SK-N-SH (cell line): Measurements from ENCODE around the gene WARS2. TPM values are rescaled to one million over a fixed set of nuclear protein-coding genes. Genes with fewer than 3 reads are reported as not detected.

Experiments used
- CTCF ChIA-PET: fragments of 300-600, 350-600 bp; formaldehyde crosslinking; extraction: SDS; loops from one replicate; lab custom pipeline; 2021; lab: Yijun Ruan, JAX
- POLR2A ChIA-PET: fragments of 350-600 bp; sonication (Branson Sonifier 250); formaldehyde crosslinking; extraction: SDS; loops from one replicate; lab custom pipeline; 2020; ENCODE audit warnings: antibody characterized with exemption, inconsistent platforms; lab: Yijun Ruan, JAX
- DNase-seq: peaks from one replicate; pipeline ENCODE4 v3.0.0; 2012
- H2AFZ ChIP-seq: fragments of 200-600 bp; sonication (generic); 2 replicates; pipeline ENCODE4 v1.8.1; 2016; ENCODE audit warnings: antibody characterized with exemption, mild to moderate bottlenecking, low read depth
- H3F3A ChIP-seq: fragments of 200-600 bp; sonication (generic); replicated peaks from 2 replicates; pipeline ENCODE3; 2016; ENCODE audit warnings: antibody characterized with exemption, mild to moderate bottlenecking; ENCODE audit not compliant: insufficient read depth
- H3K27ac ChIP-seq, 2 experiments: fragments of 200-500 bp in 1 of 2; fragments of 200-600 bp in 1 of 2; sonication (Bioruptor generic) in 1 of 2; sonication (generic), shearing (Covaris generic) in 1 of 2; 2 replicates each; pipeline versions ENCODE4 v1.5.1 to v1.6.1; 2014 to 2016; ENCODE audit warnings: low read depth in 2 of 2, inconsistent platforms in 1 of 2, low read length in 1 of 2, mild to moderate bottlenecking in 1 of 2, mixed read lengths in 1 of 2
- H3K27me3 ChIP-seq: fragments of 200-600 bp; sonication (generic), shearing (Covaris generic); 2 replicates; pipeline ENCODE4 v1.6.1; 2016; ENCODE audit warnings: mixed run types; ENCODE audit not compliant: insufficient read depth
- H3K36me3 ChIP-seq, 2 experiments: fragments of 200-500 bp in 1 of 2; fragments of 200-600 bp in 1 of 2; sonication (Bioruptor generic) in 1 of 2; sonication (generic) in 1 of 2; replicated peaks in 1 of 2; 2 replicates each; pipeline versions ENCODE3 to v1.5.1; 2014 to 2016; ENCODE audit warnings: low read length in 1 of 2, mild to moderate bottlenecking in 1 of 2; ENCODE audit not compliant: insufficient read depth in 2 of 2, control insufficient read depth in 1 of 2
- H3K4me1 ChIP-seq, 2 experiments: fragments of 200-500 bp in 1 of 2; fragments of 200-600 bp in 1 of 2; sonication (Bioruptor generic) in 1 of 2; sonication (generic), shearing (Covaris generic) in 1 of 2; 2 replicates each; pipeline versions ENCODE4 v1.5.1 to v1.6.1; 2014 to 2016; ENCODE audit warnings: low read depth in 1 of 2, low read length in 1 of 2, mixed run types in 1 of 2; ENCODE audit not compliant: insufficient read depth in 2 of 2, control insufficient read depth in 1 of 2
- H3K4me2 ChIP-seq: fragments of 200-600 bp; sonication (generic), shearing (Covaris generic); 2 replicates; pipeline ENCODE4 v1.6.1; 2017; ENCODE audit warnings: mixed run types
- H3K4me3 ChIP-seq, 2 experiments: fragments of 200-500 bp in 1 of 2; fragments of 200-600 bp in 1 of 2; sonication (Bioruptor generic) in 1 of 2; sonication (generic), shearing (Covaris generic) in 1 of 2; 2 replicates each; pipeline versions ENCODE4 v1.5.1 to v1.8.1; 2014 to 2016; ENCODE audit warnings: low read depth in 2 of 2, inconsistent platforms in 1 of 2, low read length in 1 of 2, mild to moderate bottlenecking in 1 of 2, mixed read lengths in 1 of 2, moderate library complexity in 1 of 2
- H3K79me2 ChIP-seq: fragments of 200-600 bp; sonication (generic); 2 replicates; pipeline ENCODE4 v1.8.1; 2017; ENCODE audit warnings: mild to moderate bottlenecking; ENCODE audit not compliant: insufficient read depth
- H3K9ac ChIP-seq: fragments of 200-600 bp; sonication (generic); 2 replicates; pipeline ENCODE4 v1.6.1; 2017; ENCODE audit warnings: mixed run types
- H3K9me2 ChIP-seq: fragments of 200-600 bp; sonication (generic); 2 replicates; pipeline ENCODE4 v1.6.1; 2017; ENCODE audit warnings: mixed run types
- H3K9me3 ChIP-seq: fragments of 200-600 bp; sonication (generic); 2 replicates; pipeline ENCODE4 v1.6.1; 2017; ENCODE audit warnings: mixed run types, mild to moderate bottlenecking, moderate library complexity
- H4K20me1 ChIP-seq: fragments of 200-600 bp; sonication (generic); 2 replicates; pipeline ENCODE4 v1.6.1; 2017; ENCODE audit warnings: mild to moderate bottlenecking, mixed run types; ENCODE audit not compliant: insufficient read depth
- CHD2 ChIP-seq: fragments of 150-350 bp; IDR thresholded peaks from 2 replicates; pipeline ENCODE4 v1.6.1; 2018; ENCODE audit warnings: low read length; ENCODE audit not compliant: partially characterized antibody
- ELF1 ChIP-seq: IDR thresholded peaks from 2 replicates; pipeline ENCODE4 v1.4.0; 2012
- EZH2phosphoT487 ChIP-seq: fragments of 200-600 bp; sonication (generic); IDR thresholded peaks from 2 replicates; pipeline ENCODE4 v1.6.1; 2017; ENCODE audit warnings: low read depth, mixed run types, mild to moderate bottlenecking, antibody characterized with exemption, moderate library complexity, borderline replicate concordance
- FOSL2 ChIP-seq: IDR thresholded peaks from 2 replicates; pipeline ENCODE4 v1.4.0; 2012; ENCODE audit warnings: low read depth, mild to moderate bottlenecking, moderate library complexity, borderline replicate concordance
- FOXM1 ChIP-seq: IDR thresholded peaks from 2 replicates; pipeline ENCODE4 v1.4.0; 2012; ENCODE audit warnings: low read depth, mild to moderate bottlenecking
- IRF3 ChIP-seq: fragments of 150-350 bp; IDR thresholded peaks from 2 replicates; pipeline ENCODE4 v1.6.1; 2016; ENCODE audit warnings: mild to moderate bottlenecking, low read depth, low read length
- JUND ChIP-seq: IDR thresholded peaks from 2 replicates; pipeline ENCODE4 v1.4.0; 2012
- MAX ChIP-seq: IDR thresholded peaks from 2 replicates; pipeline ENCODE4 v1.4.0; 2012; ENCODE audit warnings: low read depth
- MEF2A ChIP-seq: IDR thresholded peaks from 2 replicates; pipeline ENCODE4 v1.4.0; 2012; ENCODE audit warnings: low read depth, borderline replicate concordance
- MXI1 ChIP-seq: IDR thresholded peaks from 2 replicates; pipeline ENCODE4 v1.6.1; 2012; ENCODE audit warnings: mild to moderate bottlenecking, low read depth, low read length, improper control_type of control experiment
- NFIC ChIP-seq: IDR thresholded peaks from 2 replicates; pipeline ENCODE4 v1.4.0; 2012; ENCODE audit warnings: borderline replicate concordance
- NRF1 ChIP-seq: IDR thresholded peaks from 2 replicates; pipeline ENCODE4 v1.6.1; 2012; ENCODE audit warnings: low read depth, mild to moderate bottlenecking, low read length
- POLR2AphosphoS5 ChIP-seq: IDR thresholded peaks from 2 replicates; pipeline ENCODE4 v1.6.1; 2012; ENCODE audit warnings: low read depth, low read length
- REST ChIP-seq: IDR thresholded peaks from 2 replicates; pipeline ENCODE4 v1.6.1; 2012; ENCODE audit warnings: mild to moderate bottlenecking, low read depth, low read length, moderate library complexity
- RXRA ChIP-seq: IDR thresholded peaks from 2 replicates; pipeline ENCODE4 v1.4.0; 2012; ENCODE audit warnings: low read depth, mild to moderate bottlenecking, borderline replicate concordance
- SIN3A ChIP-seq: IDR thresholded peaks from 2 replicates; pipeline ENCODE4 v1.6.1; 2012; ENCODE audit warnings: low read depth, mild to moderate bottlenecking, low read length, moderate library complexity, borderline replicate concordance
- SMC3 ChIP-seq: IDR thresholded peaks from 2 replicates; pipeline ENCODE4 v1.6.1; 2012; ENCODE audit warnings: low read depth, low read length, improper control_type of control experiment
- TAF1 ChIP-seq: IDR thresholded peaks from 2 replicates; pipeline ENCODE4 v1.6.1; 2012; ENCODE audit warnings: low read depth, mild to moderate bottlenecking, low read length, moderate library complexity, borderline replicate concordance
- USF1 ChIP-seq: IDR thresholded peaks from 2 replicates; pipeline ENCODE4 v1.4.0; 2012; ENCODE audit warnings: low read depth, borderline replicate concordance
- USF2 ChIP-seq: fragments of 150-350 bp; IDR thresholded peaks from 2 replicates; pipeline ENCODE4 v1.6.1; 2017; ENCODE audit warnings: antibody characterized with exemption, low read length, low read depth, borderline replicate concordance
- YY1 ChIP-seq: IDR thresholded peaks from 2 replicates; pipeline ENCODE4 v1.4.0; 2012; ENCODE audit warnings: low read depth, mild to moderate bottlenecking
- WGBS: methylation state at CpG from one replicate; pipeline ENCODE4 v1.1.6; 2017; ENCODE audit warnings: low lambda C conversion rate; 5-methylcytosine and 5-hydroxymethylcytosine counted together
- polyA plus RNA-seq, 3 experiments: library from polyadenylated mRNA; depleted of rRNA; stranded (reverse); fragments of >200 nt; gene quantifications; 2 replicates each; pipeline ENCODE4 v1.2.3, GENCODE V29; 2012

Gene WARS2
- polyA plus RNA-seq, 1 of the 3 experiments (the other 2 are of a cell fraction) = 4.8 TPM

- H3K9ac ChIP-seq = no peak overlapping the region
- ChIA-PET POLR2A (no interaction called here), CTCF (interaction anchor here (1.3 kb wide), 1 partner anchor 9 kb away, joined by 3 read pairs; no protein-coding TSS in a partner anchor)
- H3K4me1 ChIP-seq = no peaks in the 10 kb centered on the region; a peak in 2 of 4 replicates
- H3K9me3 ChIP-seq = no peaks in the 10 kb centered on the region
- no peak overlapping the region for H2AFZ ChIP-seq
- H3K4me2 ChIP-seq = no peak overlapping the region
- no peaks in the 10 kb centered on the region for H4K20me1 ChIP-seq
- no peaks in the 10 kb centered on the region for H3K36me3 ChIP-seq
- TF ChIP-seq MXI1 (no peak), REST (no peak), SIN3A (no peak), CHD2 (no peak), USF2 (no peak), POLR2AphosphoS5 (no peak), YY1 (no peak), EZH2phosphoT487 (no peak), MEF2A (no peak)
- no peaks in the 10 kb centered on the region for H3K27me3 ChIP-seq
- no peak overlapping the region for H3K4me3 ChIP-seq
- H3K27ac ChIP-seq = no peak overlapping the region
- no peak for DNase-seq
- no peaks in the 10 kb centered on the region for H3K9me2 ChIP-seq
- no peaks in the 10 kb centered on the region for H3K79me2 ChIP-seq
- 81% methylated on average over 6 of the region's 7 CpGs for WGBS
- H3F3A ChIP-seq = no peaks in the 10 kb centered on the region
Observed at GRCh38 chr1:119116725-119117124, 23.7 kb downstream of the WARS2 start.

GRCh38 chr1:119115736-119116135 is 24.7 kb downstream of the WARS2 start:
- no peaks in the 10 kb centered on the region for H3K9me2 ChIP-seq
- CTCF ChIA-PET = interaction anchor here (1.3 kb wide), 1 partner anchor 13 kb away, joined by 5 read pairs; no protein-coding TSS in a partner anchor
- no peak for TF ChIP-seq USF2
- TF ChIP-seq JUND = no peak
- no peak for TF ChIP-seq FOSL2
- no peak for TF ChIP-seq TAF1
- TF ChIP-seq NRF1 = no peak
- no peak for TF ChIP-seq FOXM1
- TF ChIP-seq SMC3 = no peak
- no peak for TF ChIP-seq IRF3
- TF ChIP-seq SIN3A = no peak
- TF ChIP-seq NFIC = no peak
- no peak for TF ChIP-seq RXRA
- no peak for TF ChIP-seq ELF1
- no peak for TF ChIP-seq MAX
- no peak for TF ChIP-seq MXI1
- TF ChIP-seq EZH2phosphoT487 = no peak
- no peak for TF ChIP-seq USF1

More at GRCh38 chr1:119115736-119116135, 24.7 kb downstream of the WARS2 start:
- no peaks in the 10 kb centered on the region for H3K9me3 ChIP-seq
- no peak overlapping the region for H3K27ac ChIP-seq
- no peak for DNase-seq
- H3K4me1 ChIP-seq = no peaks in the 10 kb centered on the region; a peak in 2 of 4 replicates
- no peaks in the 10 kb centered on the region for H3K27me3 ChIP-seq
- H3K79me2 ChIP-seq = no peaks in the 10 kb centered on the region
- POLR2A ChIA-PET = no interaction called here
- no peak overlapping the region for H3K4me2 ChIP-seq
- H3K36me3 ChIP-seq = no peaks in the 10 kb centered on the region
- H2AFZ ChIP-seq = no peak overlapping the region
- H3F3A ChIP-seq = no peaks in the 10 kb centered on the region
- no peaks in the 10 kb centered on the region for H4K20me1 ChIP-seq
- H3K4me3 ChIP-seq = no peak overlapping the region
- WGBS = 81% methylated on average over 3 of the region's 3 CpGs
- H3K9ac ChIP-seq = no peak overlapping the region
